Prostate gland (tissue), 2 donors: ENCODE results near the gene WFDC11.

Experiments used
- CTCF ChIP-seq, 4 experiments: fragments of 200-600 bp in 2 of 4; fragments of 450-650 bp in 2 of 4; sonication (generic) in 2 of 4; IDR thresholded peaks; 1 replicate in 3 of 4; 2 replicates in 1 of 4; pipeline ENCODE4 v1.5.1; 2016 to 2019; ENCODE audit warnings: antibody characterized with exemption in 4 of 4, mild to moderate bottlenecking in 2 of 4, moderate library complexity in 2 of 4
- POLR2A ChIP-seq: fragments of 450-650 bp; IDR thresholded peaks from one replicate; pipeline ENCODE4 v1.6.1; 2016; ENCODE audit warnings: antibody characterized with exemption, mild to moderate bottlenecking

- TF ChIP-seq CTCF (IDR thresholded peaks at IDR 0.05) (no peak), POLR2A (no peak)
Measured at GRCh38 chr20:45617591-45617990, 52.4 kb downstream of the WFDC11 start.
